A549 treated with CpdA at 1 μM for 4 hours (cell line): ENCODE measurements around the gene TARM1. TPM values are rescaled to one million over a fixed set of nuclear protein-coding genes. Genes with fewer than 3 reads are reported as not detected.

Experiments used
- total RNA-seq: library from RNA; stranded (reverse); fragments of 200-300 nt; extraction: Qiagen RNA extraction; gene quantifications from 5 replicates; pipeline ENCODE4 v1.2.3, GENCODE V29; 2022; ENCODE audit warnings: low read depth

TARM1 gene
- not detected in 5 replicates for total RNA-seq

GRCh38 chr19:54081032-54081431 is at the start of gene TARM1:
Gene TARM1 (minus strand): TSS chr19:54081365. CDS start chr19:54081340, 25 bp downstream.

GRCh38 chr19:54115109-54116063 is 34.2 kb upstream of the TARM1 start, which contains the start of the genes PRPF31 and TFPT:
Gene PRPF31 (plus strand): TSS chr19:54115754. CDS start chr19:54118279, 2,525 bp downstream.
Gene TFPT (minus strand): TSS chr19:54115657. CDS start chr19:54115269, 388 bp downstream.

GRCh38 chr19:54102421-54103169 is 21.4 kb upstream of the TARM1 start, which contains the start of gene NDUFA3:
Gene NDUFA3 (plus strand): TSS chr19:54102855. CDS start chr19:54102879, 24 bp downstream.

GRCh38 chr19:54100561-54100960 is 19.4 kb upstream of the TARM1 start, which contains the start of gene OSCAR:
Gene OSCAR (minus strand): TSS chr19:54100803. CDS start chr19:54100792, 11 bp downstream.

GRCh38 chr19:54063350-54064116 is 17.6 kb downstream of the TARM1 start, which contains the start of gene VSTM1:
Gene VSTM1 (minus strand): TSS chr19:54063897. CDS start chr19:54063777, 120 bp downstream.

Other genes with a start within 250 kb of the TARM1 start
- 232 to 314 TPM (median 275 TPM) in 5 replicates for gene MYADM, start 213.5 kb downstream of the TARM1 start, total RNA-seq
- gene PRKCG, start 199.2 kb downstream of the TARM1 start, total RNA-seq = 5.2 to 6.9 TPM (median 5.8 TPM) in 5 replicates
- gene CACNG7, start 172.1 kb downstream of the TARM1 start, total RNA-seq = 6.8 to 10.8 TPM (median 9.6 TPM) in 5 replicates
- 1.2 to 1.9 TPM (median 1.7 TPM) in 5 replicates for gene CACNG8, start 118.4 kb downstream of the TARM1 start, total RNA-seq
- 9.7 to 13.4 TPM (median 10.8 TPM) in 5 replicates for gene CACNG6, start 89.7 kb downstream of the TARM1 start, total RNA-seq
- gene VSTM1, start 17.5 kb downstream of the TARM1 start, total RNA-seq = 0.35 to 0.81 TPM (median 0.79 TPM) in 4 of 5 replicates, not detected in the other
- gene OSCAR, start 19.4 kb upstream of the TARM1 start, total RNA-seq = 0.21 to 0.51 TPM (median 0.30 TPM) in 5 replicates
- 194 to 262 TPM (median 237 TPM) in 5 replicates for gene NDUFA3, start 21.5 kb upstream of the TARM1 start, total RNA-seq
- 21.9 to 25.5 TPM (median 23.0 TPM) in 5 replicates for gene TFPT, start 34.3 kb upstream of the TARM1 start, total RNA-seq
- 112 to 122 TPM (median 116 TPM) in 5 replicates for gene PRPF31, start 34.4 kb upstream of the TARM1 start, total RNA-seq
- 60.9 to 77.0 TPM (median 70.0 TPM) in 5 replicates for gene CNOT3, start 56.4 kb upstream of the TARM1 start, total RNA-seq
- gene LENG1, start 78.4 kb upstream of the TARM1 start, total RNA-seq = 6.7 to 9.8 TPM (median 9.1 TPM) in 5 replicates
- 0.24 to 1.5 TPM (median 1.3 TPM) in 5 replicates for gene TMC4, start 91.8 kb upstream of the TARM1 start, total RNA-seq
- 126 to 174 TPM (median 157 TPM) in 5 replicates for gene MBOAT7, start 108.2 kb upstream of the TARM1 start, total RNA-seq
- 80.8 to 131 TPM (median 123 TPM) in 5 replicates for gene TSEN34, start 109.9 kb upstream of the TARM1 start, total RNA-seq
- 2,035 to 2,508 TPM (median 2,323 TPM) in 5 replicates for gene RPS9, start 119.5 kb upstream of the TARM1 start, total RNA-seq
- gene LILRB3, start 141.6 kb upstream of the TARM1 start, total RNA-seq = 0.05 to 0.11 TPM (median 0.06 TPM) in 3 of 5 replicates, not detected in the others
- gene LILRA6, start 161.4 kb upstream of the TARM1 start, total RNA-seq = 0.03 to 0.07 TPM in 2 of 5 replicates, not detected in the others
- gene LILRB5, start 175.9 kb upstream of the TARM1 start, total RNA-seq = 0.03 to 0.06 TPM in 2 of 5 replicates, not detected in the others
- 0.14 TPM in 1 of 5 replicates, not detected in the others for gene LILRB2, start 199.7 kb upstream of the TARM1 start, total RNA-seq
- not detected in 5 replicates for gene LILRA5, start 231.8 kb upstream of the TARM1 start, total RNA-seq